Mesenteric fat pad (tissue), 1 donor: ENCODE data around the gene CCDC194. TPM values are rescaled to one million over a fixed set of nuclear protein-coding genes. Genes with fewer than 3 reads are reported as not detected.
"Not testable (repeated sequence)": the region's sequence is repeated elsewhere in the genome, so short reads cannot be mapped to it uniquely, and the experiment has no call there.

ENCODE experiments used
- DNase-seq: peaks from one replicate; pipeline ENCODE4 v3.0.0-alpha.2; 2020; ENCODE audit warnings: low spot score
- total RNA-seq: library from RNA; stranded (reverse); fragmentation: NEBNext Ultra II Directional; extraction: Animal tissue kit (Norgen Biotek cat#: 25700); gene quantifications from one replicate; pipeline ENCODE4 v1.2.1, GENCODE V29; 2021
- donor health status: DM: yes; HTN: yes; CAD: no.

The CCDC194 gene
- total RNA-seq, 1 donor from 2014 or later: 0.87 TPM

DNA sequence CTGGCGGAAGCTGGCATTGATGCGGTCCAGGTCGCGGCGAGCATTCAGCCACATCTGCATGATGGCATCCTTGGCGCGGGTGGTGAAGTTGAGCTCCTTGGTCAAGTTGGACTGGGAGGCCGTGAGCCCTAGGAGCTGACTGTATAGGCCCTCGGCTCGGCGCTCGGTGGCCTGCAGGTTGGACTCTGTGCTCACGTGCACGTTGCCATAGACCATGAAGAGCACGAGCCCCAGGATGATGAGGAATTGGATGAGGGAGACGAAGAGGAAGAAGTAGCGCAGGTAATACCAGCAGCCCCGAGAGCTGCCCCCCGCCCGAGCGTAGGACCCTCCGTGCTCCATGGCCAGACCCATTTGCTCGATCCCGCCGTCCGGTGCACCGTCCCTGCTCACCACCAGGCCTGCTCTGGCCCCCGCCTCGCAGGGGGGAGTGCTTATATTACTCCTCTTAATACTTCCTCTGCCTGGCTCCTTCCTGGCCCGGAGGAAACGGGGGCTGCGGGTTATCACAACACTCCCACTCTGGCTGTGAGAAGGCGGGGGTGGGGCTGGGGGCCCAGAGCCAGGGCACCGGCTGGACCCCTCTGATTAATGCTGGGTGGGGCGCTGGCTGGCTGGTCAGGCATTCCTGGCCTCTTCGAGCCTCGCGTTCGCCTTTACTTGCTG is 16.9 kb downstream of the CCDC194 start, which contains the start of gene PLVAP:
Gene PLVAP, minus strand, starts transcription at position 408 of the 666 bp plus-strand sequence. Its CDS starts 54 bp downstream, at position 354.
- no peak for DNase-seq

DNA sequence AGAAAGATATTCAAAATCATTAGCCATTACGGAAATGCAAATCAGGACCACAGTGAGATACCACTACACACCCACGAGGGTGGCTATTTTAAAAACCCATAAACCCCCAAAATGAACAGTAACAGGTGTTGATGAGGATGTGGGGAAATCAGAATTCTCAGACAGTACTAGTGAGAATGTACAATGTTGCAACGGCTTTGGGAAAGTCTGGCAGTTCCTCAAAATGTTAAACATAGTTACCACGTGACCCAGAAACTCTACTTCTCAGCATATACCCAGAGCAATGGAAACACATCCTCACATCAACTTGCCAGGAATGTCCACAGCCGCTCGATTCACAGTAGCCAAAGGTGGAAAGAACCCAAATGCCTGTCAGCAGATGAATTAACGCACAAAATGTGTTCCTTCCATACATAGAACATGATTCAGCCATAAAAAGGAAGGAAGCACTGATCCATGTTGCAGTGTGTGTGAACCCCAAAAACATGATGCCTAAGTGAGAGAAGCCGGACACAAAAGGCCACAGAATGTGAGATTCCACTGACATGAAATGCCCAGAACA is 23.9 kb downstream of the CCDC194 start:
- no peak for DNase-seq

DNA sequence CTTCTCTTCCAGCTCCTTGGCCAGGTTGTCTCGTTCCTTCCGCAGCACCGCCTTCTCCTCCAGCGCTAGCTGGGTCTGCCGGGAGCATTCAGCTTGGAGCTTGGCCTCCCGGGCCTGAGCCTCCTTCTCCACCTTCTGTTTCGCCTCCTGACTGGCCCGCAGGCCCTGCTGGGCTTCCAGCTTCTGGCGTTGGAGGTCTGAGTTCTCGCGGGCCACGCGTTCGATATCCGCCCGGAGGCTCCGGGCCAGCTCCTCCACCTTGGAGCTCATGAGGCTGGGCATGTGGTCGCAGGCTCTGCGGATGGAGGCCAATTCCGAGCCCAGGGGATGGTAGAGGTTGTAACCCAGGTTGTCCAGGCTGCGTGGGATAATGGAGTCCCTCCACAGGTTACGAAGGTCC is 28.6 kb downstream of the CCDC194 start:
- no peak for DNase-seq

DNA sequence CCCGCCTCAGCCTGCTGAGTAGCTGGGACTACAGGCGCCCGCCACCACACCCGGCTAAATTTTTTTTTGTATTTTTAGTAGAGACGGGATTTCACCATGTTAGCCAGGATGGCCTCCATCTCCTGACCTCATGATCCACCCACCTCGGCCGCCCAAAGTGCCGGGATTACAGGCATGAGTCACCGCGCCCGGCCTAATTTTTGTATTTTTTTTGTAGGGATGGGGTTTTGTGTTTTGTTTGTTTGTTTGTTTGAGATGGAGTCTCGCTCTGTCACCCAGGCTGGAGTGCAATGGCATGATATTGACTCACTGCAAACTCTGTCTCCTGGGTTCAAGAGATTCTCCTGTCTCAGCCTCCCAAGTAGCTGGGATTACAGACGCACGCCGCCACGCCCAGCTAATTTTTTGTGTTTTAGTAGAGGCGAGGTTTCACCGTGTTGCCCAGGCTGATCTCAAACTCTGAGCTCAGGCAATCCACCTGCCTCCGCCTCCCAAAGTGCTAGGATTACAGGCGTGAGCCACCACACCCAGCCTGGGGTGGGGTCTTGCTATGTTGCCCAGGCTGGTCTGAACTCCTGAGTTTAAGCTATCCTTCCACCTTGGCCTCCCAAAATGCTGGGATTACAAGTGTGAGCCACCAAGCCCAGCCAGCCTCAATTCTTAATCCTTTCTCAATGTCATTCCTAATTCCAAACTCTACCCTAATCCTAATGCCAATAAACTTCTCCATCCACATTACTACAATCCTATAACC is 30.0 kb downstream of the CCDC194 start:
- not testable (repeated sequence) for DNase-seq

DNA sequence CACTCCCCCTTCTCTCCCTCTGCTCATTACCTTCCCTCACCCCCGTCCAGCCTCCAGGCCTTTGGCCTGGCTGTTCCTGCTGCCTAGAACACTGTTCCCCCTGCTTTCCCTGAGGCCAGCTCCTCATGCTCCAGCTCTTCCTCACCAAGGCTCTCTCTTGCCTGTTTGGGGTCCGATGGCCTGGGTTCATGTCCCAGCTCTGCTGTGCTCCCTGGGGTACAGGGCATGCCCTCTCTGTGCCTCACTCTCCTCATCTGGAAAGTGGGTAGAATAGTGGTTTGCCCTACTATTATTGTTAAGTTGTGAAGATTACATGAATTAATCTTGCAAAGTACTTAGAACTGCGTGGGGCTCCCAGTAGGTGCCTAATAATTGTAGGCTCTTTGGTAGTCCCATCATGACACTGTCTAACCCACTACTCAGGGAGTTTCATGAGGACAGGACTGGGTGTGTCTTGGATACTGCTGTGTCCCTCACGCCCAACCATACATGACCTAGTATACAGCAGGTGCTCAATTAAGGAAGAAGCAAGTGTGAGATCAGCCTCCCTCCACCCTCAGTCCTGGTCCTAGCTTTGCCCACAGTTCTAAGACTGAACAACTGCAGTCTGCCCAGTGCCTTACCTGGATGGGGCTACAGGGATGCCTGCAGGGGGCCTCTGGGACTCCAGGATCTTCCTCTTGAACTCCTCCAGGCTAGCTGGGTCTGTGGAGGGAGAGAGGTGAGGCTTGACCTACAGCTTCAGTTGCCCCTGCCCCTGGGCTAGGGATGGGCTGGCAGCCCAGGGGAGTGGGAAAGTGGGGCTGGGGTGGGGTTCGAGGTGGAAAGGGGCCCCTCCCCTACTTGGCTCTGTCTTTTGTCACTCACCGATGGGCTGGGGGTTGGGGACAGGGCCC is 33.8 kb downstream of the CCDC194 start:
- DNase-seq: no peak

DNA sequence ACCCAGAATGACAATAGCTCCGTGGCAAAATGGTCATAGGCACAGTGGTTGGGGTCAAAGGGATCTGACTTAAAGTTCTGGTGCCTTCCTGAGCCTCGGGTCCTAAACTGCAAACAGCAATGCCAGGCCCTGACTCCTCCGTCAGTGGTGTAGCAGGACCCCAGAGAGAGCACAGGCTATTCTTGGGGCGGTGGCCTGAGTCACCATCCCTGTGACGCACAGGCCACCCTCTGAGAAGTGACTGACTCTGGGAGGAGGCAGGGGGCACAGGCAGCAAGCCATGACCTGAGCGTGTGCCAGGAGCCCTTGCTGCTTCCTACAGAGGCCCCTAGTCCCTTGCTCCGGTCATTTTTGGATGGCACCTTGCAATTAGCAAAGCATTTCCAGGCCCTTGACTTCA is 35.6 kb downstream of the CCDC194 start:
- no peak for DNase-seq

DNA sequence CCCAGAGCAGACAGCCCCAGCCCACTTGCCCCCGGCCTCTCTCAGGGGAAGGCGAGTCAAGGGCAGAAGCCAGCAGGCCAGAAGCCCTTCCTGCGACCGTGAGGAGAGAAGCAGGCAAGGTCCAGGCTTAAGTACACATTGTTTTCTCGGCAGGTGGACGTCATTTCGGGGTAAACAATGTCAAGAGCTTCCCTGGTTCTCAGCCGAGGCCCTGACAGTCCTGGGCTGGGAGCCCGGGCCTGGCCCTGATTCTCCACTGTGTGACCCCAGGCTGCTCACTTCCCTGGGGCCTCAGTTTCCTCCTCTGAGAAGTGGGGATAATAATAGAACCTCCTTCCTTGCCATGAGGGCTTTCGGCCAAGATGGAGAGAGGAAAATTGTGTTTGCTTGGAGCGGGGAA is 36.3 kb downstream of the CCDC194 start:
- DNase-seq: no peak

DNA sequence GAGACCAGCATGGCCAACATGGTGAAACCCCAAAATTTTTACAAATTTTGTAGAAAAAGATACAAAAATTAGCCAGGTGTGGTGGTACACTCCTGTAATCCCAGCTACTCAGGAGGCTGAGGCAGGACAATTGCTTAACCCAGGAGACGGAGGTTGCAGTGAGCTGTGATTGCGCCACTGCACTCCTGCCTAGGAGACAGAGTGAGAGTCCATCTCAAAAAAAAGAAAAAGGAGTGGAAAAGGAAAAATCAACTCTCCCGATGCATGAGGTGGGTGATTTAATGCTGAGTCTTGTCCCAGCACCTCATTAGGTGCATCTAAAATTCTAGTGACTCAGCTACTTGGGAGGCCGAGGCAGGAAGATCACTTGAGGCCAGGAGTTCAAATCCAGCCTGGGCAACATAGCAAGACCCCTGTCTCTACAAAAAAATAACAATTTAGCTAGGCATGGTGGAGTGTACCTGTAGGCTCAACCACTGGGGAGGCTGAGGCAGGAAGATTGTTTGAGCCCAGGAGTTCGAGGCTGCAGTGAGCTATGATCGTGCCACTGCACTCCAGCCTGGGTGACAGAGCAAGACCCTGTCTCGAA is 36.8 kb downstream of the CCDC194 start:
- no peak for DNase-seq

DNA sequence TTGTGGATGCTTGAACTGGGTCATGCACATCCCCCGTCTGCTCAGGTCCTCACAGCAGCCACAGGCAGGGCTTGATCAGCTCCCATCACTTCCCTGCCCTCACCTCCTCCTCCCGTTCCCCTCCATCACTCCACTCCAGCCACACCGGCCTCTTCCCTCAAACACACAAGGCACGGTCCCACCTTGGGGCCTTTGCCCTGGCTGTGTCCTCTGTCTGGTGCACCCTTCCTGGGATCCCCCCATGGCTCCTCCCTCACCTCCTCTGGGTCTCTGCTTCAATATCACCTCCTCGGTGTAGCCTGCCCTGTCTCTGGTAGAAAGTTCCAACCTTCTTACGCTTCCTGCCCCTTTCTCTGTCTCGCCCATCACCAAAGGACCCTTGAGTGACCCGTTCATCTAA is 40.6 kb downstream of the CCDC194 start:
- DNase-seq: no peak

DNA sequence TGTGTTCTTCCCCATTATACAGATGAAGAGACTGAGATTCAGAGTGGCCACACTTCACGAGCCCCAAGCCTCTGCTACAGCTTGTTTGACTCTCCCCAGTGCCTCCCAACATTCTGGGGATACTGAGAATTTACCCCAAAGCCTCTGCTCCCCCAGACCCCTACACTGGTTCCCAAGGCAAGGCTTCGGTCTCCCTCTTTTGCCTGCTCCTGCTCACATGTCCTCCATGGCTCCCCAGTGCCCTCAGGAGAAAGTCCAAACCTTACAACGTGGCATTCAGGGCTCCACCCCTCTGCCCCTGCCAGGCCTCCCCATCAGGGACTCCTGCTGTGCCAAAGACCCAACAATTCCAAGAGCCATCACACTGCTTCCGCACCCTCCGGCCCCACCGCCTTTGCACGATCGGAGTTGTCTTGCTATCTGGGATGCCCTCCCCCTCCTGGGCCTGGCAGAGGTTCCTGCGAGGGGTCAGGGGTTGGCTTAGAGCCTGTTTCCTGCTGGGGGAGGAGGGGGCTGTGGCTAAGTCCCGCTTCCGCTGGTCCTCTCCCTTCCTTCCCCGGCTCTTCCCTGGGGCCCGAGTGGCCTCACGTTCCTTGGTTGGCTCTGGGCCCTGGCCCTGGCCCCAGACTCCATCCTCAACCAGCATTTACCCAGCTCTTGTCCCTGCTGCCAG is 41.3 kb downstream of the CCDC194 start:
- DNase-seq: no peak

DNA sequence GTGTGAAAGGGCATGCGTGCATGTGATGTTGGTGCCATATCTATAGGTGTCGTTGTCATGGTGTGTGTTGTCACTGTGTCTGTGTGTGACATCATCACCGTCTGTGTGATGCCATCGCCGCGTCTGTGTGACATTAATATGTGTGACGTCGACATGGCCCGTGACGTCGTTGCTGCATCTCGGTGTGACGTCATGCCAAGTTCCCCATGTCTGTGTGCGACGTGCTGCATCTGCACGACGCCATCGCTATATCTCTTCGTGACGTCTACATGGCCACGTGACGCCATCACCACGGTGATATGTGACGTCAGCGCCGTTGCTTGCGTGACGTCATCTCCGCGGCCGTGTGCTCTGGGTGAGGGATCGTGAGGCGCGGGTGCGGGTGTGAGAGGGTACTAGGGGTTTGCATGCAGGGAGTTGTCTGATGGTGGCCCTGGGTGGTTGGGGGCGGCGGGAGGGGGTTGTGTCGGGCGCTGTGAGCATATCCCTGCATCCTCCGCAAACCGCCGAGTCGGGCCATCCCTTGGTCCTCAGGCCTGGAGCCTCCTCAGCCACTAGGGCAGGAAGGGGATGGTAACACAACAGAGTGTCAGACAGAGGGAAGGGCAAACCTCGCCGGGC is 42.1 kb downstream of the CCDC194 start:
- no peak for DNase-seq

DNA sequence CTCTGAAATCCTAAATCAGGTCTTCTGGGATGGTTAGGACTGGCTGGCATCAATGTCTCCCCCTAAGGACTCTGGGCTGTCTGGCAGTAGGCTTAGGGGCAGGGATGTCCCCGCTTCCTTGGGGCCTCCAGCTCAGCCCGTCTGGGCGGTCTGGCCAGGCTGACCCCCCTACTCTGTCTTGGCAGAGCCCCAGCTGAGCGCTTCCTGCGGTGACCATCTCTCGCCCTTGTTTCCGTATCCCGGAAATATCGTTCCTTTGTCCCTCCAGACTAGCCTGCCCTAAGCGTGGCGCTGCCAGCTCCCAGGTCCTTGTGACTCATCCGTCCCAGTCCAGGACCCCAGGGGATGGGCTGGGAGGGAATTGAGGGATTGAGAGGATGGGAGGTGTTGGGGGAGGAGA is 45.3 kb downstream of the CCDC194 start:
- no peak for DNase-seq

DNA sequence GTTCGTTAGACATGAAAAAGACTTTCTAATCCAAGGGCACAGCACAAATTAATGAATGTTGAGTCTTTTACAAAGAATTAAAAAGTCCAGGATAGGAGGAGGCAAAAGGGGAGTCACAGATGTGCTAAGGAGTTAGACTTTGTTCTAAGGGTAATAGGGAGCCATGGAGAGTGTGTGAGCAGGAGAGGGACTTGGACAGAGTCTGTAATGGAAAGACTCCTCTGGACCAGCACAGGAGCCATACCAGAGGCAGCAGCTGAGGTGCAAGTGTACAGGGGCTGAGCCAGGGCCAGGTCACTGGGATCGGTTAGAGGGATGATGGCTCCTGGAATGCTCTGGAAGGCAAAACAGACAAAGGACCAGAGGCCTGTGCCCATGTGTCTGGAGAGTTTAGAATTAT is 46.1 kb downstream of the CCDC194 start:
- DNase-seq: no peak

DNA sequence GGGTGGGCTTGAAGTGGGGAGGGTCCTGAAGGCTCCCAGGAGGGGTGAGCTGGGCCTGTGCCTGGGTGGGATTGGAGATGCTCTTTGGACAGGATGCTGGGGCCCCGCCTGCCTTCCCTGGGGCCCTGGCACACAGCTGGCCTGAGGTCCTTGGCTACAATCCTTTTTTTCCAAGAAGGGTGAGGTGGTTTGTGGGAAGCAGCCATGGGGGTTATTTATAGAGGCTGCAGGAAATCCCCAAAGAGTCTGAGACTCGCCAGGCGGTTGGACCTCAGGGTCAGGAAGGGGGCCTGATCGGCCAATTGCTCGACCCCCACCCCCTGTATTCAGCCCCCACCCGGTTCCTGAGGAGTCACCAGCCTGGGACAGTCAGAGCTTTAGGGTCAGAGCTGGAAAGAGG is 46.6 kb downstream of the CCDC194 start:
- DNase-seq: no peak

DNA sequence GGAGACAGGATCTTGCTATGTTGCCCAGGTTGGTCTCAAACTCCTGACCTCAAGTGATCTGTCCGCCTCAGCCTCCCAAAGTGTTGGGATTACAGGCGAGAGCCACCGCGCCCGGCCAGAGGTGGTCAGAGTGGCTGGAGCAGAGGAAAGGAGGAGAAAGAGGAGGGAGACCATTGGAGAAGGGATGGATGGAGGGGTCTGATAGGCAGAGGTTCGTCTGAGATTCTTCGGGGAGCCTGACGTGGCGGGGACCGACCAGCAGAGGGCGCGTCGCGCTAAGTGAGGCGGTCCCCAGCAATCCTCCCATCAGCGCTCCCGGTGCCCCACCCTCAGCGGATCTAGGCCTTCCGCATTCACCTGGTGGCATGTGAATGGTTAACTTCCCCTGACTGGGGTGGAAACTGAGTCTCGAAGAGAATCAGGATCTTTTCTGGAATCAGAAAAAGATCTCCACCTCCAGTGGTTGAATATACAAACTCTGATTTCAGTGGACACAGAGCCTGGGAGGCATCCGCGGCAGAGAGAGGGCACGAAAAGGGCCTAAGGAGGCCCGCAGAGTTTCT is 47.8 kb downstream of the CCDC194 start:
- DNase-seq: peak; percentile 95

DNA sequence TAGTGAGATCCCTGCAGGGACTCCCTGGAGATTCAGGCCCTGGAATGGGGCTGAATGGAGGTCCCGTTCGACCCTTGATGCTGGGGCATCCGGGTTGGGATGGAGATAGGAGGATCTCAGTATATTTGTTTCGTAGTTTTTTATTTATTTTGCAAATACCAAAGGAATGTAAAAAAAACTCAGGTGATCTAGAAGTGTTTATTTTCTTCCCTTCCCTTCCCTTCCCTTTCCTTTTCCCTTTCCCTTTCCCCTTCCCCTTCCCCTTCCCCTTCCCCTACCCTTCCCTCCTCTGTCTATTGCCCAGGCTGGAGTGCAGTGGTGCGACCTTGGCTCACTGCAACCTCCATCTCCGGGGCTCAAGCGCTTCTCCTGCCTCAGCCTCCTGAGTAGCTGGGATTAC is 52.2 kb downstream of the CCDC194 start:
- DNase-seq: no peak

DNA sequence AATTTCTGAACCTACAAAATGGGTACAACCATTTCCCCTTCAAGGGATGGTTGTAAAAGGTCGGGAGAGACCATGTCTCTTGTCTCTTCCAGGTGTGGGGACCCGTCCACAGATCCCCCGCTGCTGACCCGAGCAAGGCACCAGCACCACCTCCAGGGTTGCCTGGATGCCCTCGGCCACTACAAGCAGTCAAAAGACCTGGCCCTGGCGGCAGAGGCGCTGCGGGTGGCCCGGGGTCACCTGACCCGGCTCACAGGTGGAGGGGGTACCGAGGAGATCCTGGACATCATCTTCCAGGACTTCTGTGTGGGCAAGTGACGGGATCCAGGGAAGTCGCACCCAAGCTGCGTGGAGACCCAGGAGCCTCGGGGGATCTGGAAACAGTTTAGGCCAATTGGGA is 52.6 kb downstream of the CCDC194 start:
- no peak for DNase-seq

DNA sequence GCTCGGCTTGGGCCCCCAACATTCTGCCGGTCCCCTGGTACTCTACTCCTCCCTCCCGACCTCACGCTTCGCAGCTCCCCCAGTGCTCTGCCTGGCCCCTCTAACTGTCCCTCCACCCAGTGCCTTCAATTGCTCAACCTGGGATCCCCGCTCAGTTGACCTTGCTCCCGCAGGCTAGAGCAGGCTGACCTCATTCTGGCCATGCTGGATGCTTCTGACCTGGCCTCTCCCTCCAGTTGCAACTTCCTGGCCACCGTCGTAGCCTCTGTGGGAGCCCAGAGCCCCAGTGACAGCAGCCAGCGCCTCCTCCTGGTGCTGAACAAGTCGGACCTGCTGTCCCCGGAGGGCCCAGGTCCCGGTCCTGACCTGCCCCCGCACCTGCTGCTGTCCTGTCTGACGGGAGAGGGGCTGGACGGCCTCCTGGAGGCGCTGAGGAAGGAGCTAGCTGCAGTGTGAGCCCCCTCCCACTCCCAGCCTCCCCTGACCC is 53.1 kb downstream of the CCDC194 start:
- DNase-seq: no peak
